H1 (cell line): ENCODE results near the gene GAB3. TPM values are rescaled to one million over a fixed set of nuclear protein-coding genes. Genes with fewer than 3 reads are reported as not detected.

Experiments
- CTCF ChIA-PET: fragments of 300-600 bp; sonication (Branson Sonifier 250); formaldehyde crosslinking; loops from one replicate; lab custom pipeline; 2021; ENCODE audit not compliant: partially characterized antibody; lab: Charles Lee
- POLR2A ChIA-PET: fragments of 300-600 bp; sonication (Branson Sonifier 250); formaldehyde crosslinking; loops from one replicate; lab custom pipeline; 2021; ENCODE audit warnings: inconsistent platforms; ENCODE audit not compliant: partially characterized antibody; lab: Charles Lee
- DNase-seq, 2 experiments: peaks; one replicate each; pipeline versions ENCODE4 v3.0.0 to v3.0.0-alpha.2; 2010 to 2022; ENCODE audit warnings: low spot score in 2 of 2, low read depth in 1 of 2, mixed read lengths in 1 of 2
- FAIRE-seq: peaks from 2 replicates; lab custom pipeline; 2011; peaks lifted over from hg19 to GRCh38; lab: Jason Lieb, UNC
- H2AFZ ChIP-seq: 2 replicates; pipeline ENCODE4 v1.8.1; 2012; ENCODE audit warnings: low read length, inconsistent platforms
- H2AK5ac ChIP-seq: 2 replicates; pipeline ENCODE4 v1.6.1; 2013; ENCODE audit warnings: low read depth, low read length
- H2BK120ac ChIP-seq: replicated peaks from 2 replicates; pipeline ENCODE3; 2013; ENCODE audit warnings: low read depth, low read length, inconsistent platforms
- H2BK12ac ChIP-seq: 2 replicates; pipeline ENCODE4 v1.6.1; 2013; ENCODE audit warnings: low read depth, low read length
- H2BK15ac ChIP-seq: 2 replicates; pipeline ENCODE4 v1.6.1; 2013; ENCODE audit warnings: low read length
- H2BK20ac ChIP-seq: 2 replicates; pipeline ENCODE4 v1.6.1; 2013; ENCODE audit warnings: low read length
- H2BK5ac ChIP-seq: 2 replicates; pipeline ENCODE4 v1.6.1; 2013; ENCODE audit warnings: low read depth, low read length
- H3K14ac ChIP-seq: 2 replicates; pipeline ENCODE4 v1.6.1; 2013; ENCODE audit warnings: inconsistent platforms; ENCODE audit not compliant: insufficient read length
- H3K18ac ChIP-seq: 2 replicates; pipeline ENCODE4 v1.6.1; 2013; ENCODE audit warnings: low read length; ENCODE audit errors: extremely low read depth
- H3K23ac ChIP-seq: 2 replicates; pipeline ENCODE4 v1.6.1; 2013; ENCODE audit warnings: inconsistent platforms; ENCODE audit not compliant: insufficient read length
- H3K23me2 ChIP-seq: 2 replicates; pipeline ENCODE4 v1.6.1; 2013; ENCODE audit warnings: low read depth, low read length
- H3K27ac ChIP-seq: 2 replicates; pipeline ENCODE4 v1.6.1; 2011; ENCODE audit warnings: low read depth, low read length, inconsistent platforms
- H3K27me3 ChIP-seq, 4 experiments: replicated peaks in 1 of 4; 1 replicate in 1 of 4; 2 replicates in 3 of 4; pipeline versions ENCODE4 v1.6.1 to v1.8.1; 2011 to 2013; ENCODE audit warnings: low read length in 3 of 4, mild to moderate bottlenecking in 3 of 4, inconsistent platforms in 2 of 4, mixed read lengths in 2 of 4, moderate library complexity in 1 of 4; ENCODE audit not compliant: control insufficient read depth in 3 of 4, insufficient read depth in 3 of 4; ENCODE audit errors: extremely low read depth in 1 of 4
- H3K36me3 ChIP-seq, 4 experiments: 2 replicates each; pipeline versions ENCODE4 v1.6.1 to v1.8.1; 2011 to 2013; ENCODE audit warnings: mild to moderate bottlenecking in 4 of 4, low read length in 3 of 4, moderate library complexity in 2 of 4, control low read depth in 1 of 4, inconsistent platforms in 1 of 4; ENCODE audit not compliant: insufficient read depth in 4 of 4, control insufficient read depth in 2 of 4
- H3K4ac ChIP-seq: replicated peaks from 2 replicates; pipeline ENCODE3; 2013; ENCODE audit warnings: low read length, low read depth, mixed read lengths, inconsistent platforms; ENCODE audit not compliant: insufficient read length
- H3K4me1 ChIP-seq, 4 experiments: replicated peaks in 1 of 4; 1 replicate in 1 of 4; 2 replicates in 3 of 4; pipeline versions ENCODE4 v1.6.1 to v1.8.1; 2011 to 2013; ENCODE audit warnings: low read length in 3 of 4, inconsistent platforms in 2 of 4, mixed read lengths in 1 of 4; ENCODE audit not compliant: insufficient read depth in 4 of 4, control insufficient read depth in 3 of 4
- H3K4me2 ChIP-seq, 2 experiments: 2 replicates each; pipeline versions ENCODE4 v1.6.1 to v1.8.1; 2011 to 2013; ENCODE audit warnings: low read depth in 2 of 2, low read length in 2 of 2, control low read depth in 1 of 2, inconsistent platforms in 1 of 2, mild to moderate bottlenecking in 1 of 2; ENCODE audit not compliant: insufficient read depth in 1 of 2
- H3K4me3 ChIP-seq, 4 experiments: fragments of 200-600, 300-600 bp in 1 of 4; sonication (generic), shearing (Covaris generic), sonication (Bioruptor Twin) in 1 of 4; 2 replicates each; pipeline versions ENCODE4 v1.5.1 to v1.8.1; 2011 to 2016; ENCODE audit warnings: low read length in 4 of 4, low read depth in 3 of 4, control low read depth in 2 of 4, inconsistent platforms in 2 of 4, mild to moderate bottlenecking in 2 of 4, mixed read lengths in 1 of 4, moderate library complexity in 1 of 4; ENCODE audit not compliant: insufficient read depth in 2 of 4; ENCODE audit errors: extremely low read depth in 1 of 4
- H3K56ac ChIP-seq: replicated peaks from 2 replicates; pipeline ENCODE3; 2013; ENCODE audit warnings: low read depth, mild to moderate bottlenecking, mixed read lengths, low read length, inconsistent platforms; ENCODE audit not compliant: insufficient read length
- H3K79me1 ChIP-seq: 2 replicates; pipeline ENCODE4 v1.6.1; 2013; ENCODE audit warnings: low read depth, low read length, control low read depth
- H3K79me2 ChIP-seq, 2 experiments: 2 replicates each; pipeline versions ENCODE4 v1.6.1 to v1.8.1; 2012 to 2013; ENCODE audit warnings: low read length in 2 of 2, mild to moderate bottlenecking in 2 of 2, inconsistent platforms in 1 of 2; ENCODE audit not compliant: insufficient read depth in 2 of 2, control insufficient read depth in 1 of 2
- H3K9ac ChIP-seq, 4 experiments: replicated peaks in 1 of 4; 1 replicate in 1 of 4; 2 replicates in 3 of 4; pipeline versions ENCODE4 v1.6.1 to v1.8.1; 2011 to 2013; ENCODE audit warnings: low read depth in 3 of 4, low read length in 3 of 4, control low read depth in 2 of 4, mild to moderate bottlenecking in 2 of 4, moderate library complexity in 2 of 4, inconsistent platforms in 1 of 4; ENCODE audit errors: extremely low read depth in 1 of 4
- H3K9me3 ChIP-seq, 2 experiments: 2 replicates each; pipeline versions ENCODE4 v1.6.1 to v1.8.1; 2012 to 2013; ENCODE audit warnings: mild to moderate bottlenecking in 2 of 2, moderate library complexity in 2 of 2, control low read depth in 1 of 2, inconsistent platforms in 1 of 2, low read depth in 1 of 2, low read length in 1 of 2, mixed read lengths in 1 of 2; ENCODE audit not compliant: insufficient read depth in 2 of 2
- H4K20me1 ChIP-seq, 2 experiments: replicated peaks in 1 of 2; 2 replicates each; pipeline versions ENCODE3 to v1.8.1; 2011 to 2013; ENCODE audit warnings: inconsistent platforms in 2 of 2, low read length in 2 of 2, mild to moderate bottlenecking in 1 of 2; ENCODE audit not compliant: insufficient read depth in 2 of 2, control insufficient read depth in 1 of 2
- H4K5ac ChIP-seq: 2 replicates; pipeline ENCODE4 v1.6.1; 2013; ENCODE audit warnings: low read length, low read depth, mixed read lengths, inconsistent platforms; ENCODE audit not compliant: insufficient read length
- H4K8ac ChIP-seq: 2 replicates; pipeline ENCODE4 v1.8.0; 2013; ENCODE audit warnings: mild to moderate bottlenecking, moderate library complexity, low read length, inconsistent platforms; ENCODE audit not compliant: insufficient read depth; ENCODE audit errors: extremely low read depth
- H4K91ac ChIP-seq: replicated peaks from 2 replicates; pipeline ENCODE3; 2013; ENCODE audit warnings: low read length, mixed read lengths, inconsistent platforms; ENCODE audit not compliant: insufficient read length
- POU5F1 ChIP-seq: IDR thresholded peaks from 2 replicates; pipeline ENCODE4 v1.6.1; 2011; ENCODE audit warnings: low read depth, mild to moderate bottlenecking, low read length, moderate library complexity
- TAF1 ChIP-seq: IDR thresholded peaks from 2 replicates; pipeline ENCODE4 v1.6.1; 2011; ENCODE audit warnings: mild to moderate bottlenecking, low read depth, low read length
- WGBS, 2 experiments: shearing (Covaris generic) in 1 of 2; methylation state at CpG; one replicate each; pipeline versions ENCODE4 v1.1.6 to v1.1.7; 2013 to 2015; ENCODE audit warnings: low lambda C conversion rate in 2 of 2, mixed read lengths in 2 of 2, inconsistent platforms in 1 of 2, low coverage in 1 of 2, missing lambda C conversion rate in 1 of 2; ENCODE audit not compliant: insufficient replicate concordance in 2 of 2, insufficient coverage in 1 of 2, insufficient read length in 1 of 2; ENCODE audit errors: extremely low coverage in 1 of 2, missing lambda C conversion rate in 1 of 2; 5-methylcytosine and 5-hydroxymethylcytosine counted together
- polyA plus RNA-seq, 7 experiments: library from polyadenylated mRNA; depleted of rRNA in 3 of 7; stranded (reverse) in 5 of 7; unstranded in 2 of 7; fragments of >200 nt in 5 of 7; fragments of 200-250 nt in 2 of 7; gene quantifications; 1 replicate in 5 of 7; 2 replicates in 1 of 7; 4 replicates in 1 of 7; pipeline versions ENCODE4 v1.2.1 to v1.2.3, GENCODE V29; 2011 to 2013; ENCODE audit warnings: missing spikeins in 2 of 7, mixed read lengths in 2 of 7
- total RNA-seq: library from RNA; stranded (reverse); fragmentation: NEBNext Ultra II Directional; extraction: Animal tissue kit (Norgen Biotek cat#: 25700); gene quantifications from 2 replicates; pipeline ENCODE4 v1.2.1, GENCODE V29; 2021

Gene GAB3
- total and polyA plus RNA-seq, 2 of the 8 experiments (the other 6 are each of a cell fraction or from before 2014, with no cell fraction given), result 0.48 to 1.2 TPM

GRCh38 chrX:154793084-154793795 lies 42.4 kb upstream of the GAB3 start:
- ChIA-PET CTCF (no interaction called here), POLR2A (no interaction called here)
- Histone ChIP-seq H3K56ac (no peak overlapping the region), H3K4me2 (no peak overlapping the region), H3K36me3 (no peaks in the 10 kb centered on the region), H3K4me1 (peaks cover 0 to 2% (median 0%) of the 10 kb centered on the region in 4 experiments; a peak in 1 of 7 replicates), H2AFZ (no peak overlapping the region), H4K5ac (no peak overlapping the region), H3K4me3 (no peak overlapping the region), H2AK5ac (no peak overlapping the region), H4K8ac (no peak overlapping the region), H3K23ac (no peak overlapping the region), H3K18ac (no peak overlapping the region), H3K79me1 (no peaks in the 10 kb centered on the region), H3K79me2 (no peaks in the 10 kb centered on the region), H3K27me3 (no peaks in the 10 kb centered on the region; a peak in 1 of 7 replicates), H3K14ac (no peak overlapping the region), H4K20me1 (no peaks in the 10 kb centered on the region), H2BK5ac (no peak overlapping the region), H4K91ac (no peak overlapping the region), H3K4ac (no peak overlapping the region), H2BK15ac (no peak overlapping the region), H3K27ac (no peak overlapping the region), H2BK12ac (no peak overlapping the region), H2BK120ac (no peak overlapping the region), H3K9ac (no peak overlapping the region), H3K23me2 (no peaks in the 10 kb centered on the region), H2BK20ac (no peak overlapping the region), H3K9me3 (no peaks in the 10 kb centered on the region)
- WGBS, 2 experiments, result 91% methylated on average over 7 of the region's 7 CpGs; no CpG with 5 or more reads in 1 of the 2 experiments
- TF ChIP-seq TAF1, result no peak
- TF ChIP-seq POU5F1, result no peak
- FAIRE-seq (no peak), DNase-seq (no peak)
